Vagina (tissue), 2 donors: ENCODE measurements around the gene CCDC102A. TPM values are rescaled to one million over a fixed set of nuclear protein-coding genes. Genes with fewer than 3 reads are reported as not detected.

ENCODE experiments used
- DNase-seq, 2 donors: peaks; one replicate each; pipeline ENCODE4 v3.0.0-alpha.2; 2017; ENCODE audit errors: extremely low spot score in 2 of 2
- H3K27ac ChIP-seq: fragments of 200-600 bp; sonication (generic); one replicate; pipeline ENCODE4 v1.5.1; 2019
- H3K27me3 ChIP-seq: fragments of 200-600 bp; sonication (generic); one replicate; pipeline ENCODE4 v1.5.1; 2019
- H3K36me3 ChIP-seq, 2 donors: fragments of 200-600 bp; sonication (generic); one replicate each; pipeline ENCODE4 v1.5.1; 2017 to 2019
- H3K4me1 ChIP-seq: fragments of 200-600 bp; sonication (generic); one replicate; pipeline ENCODE4 v1.5.1; 2019
- H3K4me3 ChIP-seq, 2 donors: fragments of 200-600 bp; sonication (generic); 1 replicate in 1 of 2; 2 replicates in 1 of 2; pipeline ENCODE4 v1.5.1; 2016 to 2019
- H3K9me3 ChIP-seq: fragments of 200-600 bp; sonication (generic); one replicate; pipeline ENCODE4 v1.5.1; 2019
- CTCF ChIP-seq, 3 experiments: fragments of 450-650 bp in 2 of 3; fragments of 200-600 bp in 1 of 3; sonication (generic) in 1 of 3; IDR thresholded peaks; one replicate each; pipeline ENCODE4 v1.5.1; 2017 to 2019; ENCODE audit warnings: antibody characterized with exemption in 3 of 3, mild to moderate bottlenecking in 2 of 3, moderate library complexity in 2 of 3
- POLR2A ChIP-seq, 2 donors: fragments of 450-650 bp; IDR thresholded peaks; one replicate each; pipeline ENCODE4 v1.6.1; 2017; ENCODE audit warnings: antibody characterized with exemption in 2 of 2, mild to moderate bottlenecking in 2 of 2, moderate library complexity in 2 of 2
- POLR2AphosphoS5 ChIP-seq, 2 donors: sonication (generic); formaldehyde crosslinking; IDR thresholded peaks; one replicate each; pipeline ENCODE4 v1.9.0; 2017; ENCODE audit warnings: antibody characterized with exemption in 2 of 2, mild to moderate bottlenecking in 2 of 2, low read depth in 1 of 2; ENCODE audit not compliant: insufficient read depth in 1 of 2
- intact Hi-C: fragments of 100-400 bp; cut with DNase I; formaldehyde crosslinking; loops from one replicate; pipeline ENCODE4 v1.15.1; 2023
- total RNA-seq: library from RNA; depleted of rRNA; stranded (reverse); fragments of >200 nt; gene quantifications from one replicate; pipeline ENCODE4 v1.2.3, GENCODE V29; 2016

Gene CCDC102A
- total RNA-seq, 1 donor from 2014 or later, result 22.1 TPM

- no peak for DNase-seq
- Histone ChIP-seq H3K36me3 (no peaks in the 10 kb centered on the region), H3K27ac (no peak overlapping the region), H3K4me1 (peaks cover 7% of the 10 kb centered on the region), H3K9me3 (no peaks in the 10 kb centered on the region), H3K27me3 (no peaks in the 10 kb centered on the region), H3K4me3 (no peak overlapping the region)
- no peak for TF ChIP-seq CTCF (IDR thresholded peaks at IDR 0.05)
- TF ChIP-seq POLR2A (IDR thresholded peaks at IDR 0.05), result no peak
- no peak for TF ChIP-seq POLR2AphosphoS5 (IDR thresholded peaks at IDR 0.05; ENCODE audit: insufficient read depth in 1 of 2, low read depth in 1 of 2)
- intact Hi-C loops, result no loop called here
Measured at GRCh38 chr16:57525761-57526160, 10.6 kb downstream of the CCDC102A start.

- no peaks in the 10 kb centered on the region for H3K9me3 ChIP-seq
- no peaks in the 10 kb centered on the region for H3K4me1 ChIP-seq
- TF ChIP-seq POLR2AphosphoS5 (IDR thresholded peaks at IDR 0.05; ENCODE audit: insufficient read depth in 1 of 2, low read depth in 1 of 2), result no peak
- TF ChIP-seq POLR2A (IDR thresholded peaks at IDR 0.05), result no peak
- TF ChIP-seq CTCF (IDR thresholded peaks at IDR 0.05), result no peak
- H3K36me3 ChIP-seq, result peaks cover 0 to 7% of the 10 kb centered on the region in 2 donors
- no peaks in the 10 kb centered on the region for H3K27me3 ChIP-seq
- DNase-seq, result no peak
- intact Hi-C loops, result no loop called here
- H3K4me3 ChIP-seq, result no peak overlapping the region
- H3K27ac ChIP-seq, result no peak overlapping the region
Measured at GRCh38 chr16:57522960-57523359, 13.4 kb downstream of the CCDC102A start.

GRCh38 chr16:57519796-57520360 is 16.5 kb downstream of the CCDC102A start:
- TF ChIP-seq CTCF (IDR thresholded peaks at IDR 0.05), result peak; percentile 91 to 98 (median 95)
- peak in 1 of 2 donors; percentile 27 for TF ChIP-seq POLR2AphosphoS5 (IDR thresholded peaks at IDR 0.05; ENCODE audit: insufficient read depth in 1 of 2, low read depth in 1 of 2)
- TF ChIP-seq POLR2A (IDR thresholded peaks at IDR 0.05), result no peak
- H3K4me1 ChIP-seq, result peaks cover 5% of the 10 kb centered on the region
- H3K36me3 ChIP-seq, result peaks cover 0 to 14% of the 10 kb centered on the region in 2 donors
- H3K9me3 ChIP-seq, result no peaks in the 10 kb centered on the region
- no peak for DNase-seq
- H3K4me3 ChIP-seq, result no peak overlapping the region
- no peak overlapping the region for H3K27ac ChIP-seq
- H3K27me3 ChIP-seq, result no peaks in the 10 kb centered on the region
- intact Hi-C loops, result loop anchor here (5.0 to 10.0 kb wide), 3 partner anchors 38 to 95 kb away; partner anchors contain the start of gene POLR2C

GRCh38 chr16:57518922-57519321 is 17.4 kb downstream of the CCDC102A start:
- H3K36me3 ChIP-seq, result peaks cover 0 to 14% of the 10 kb centered on the region in 2 donors
- intact Hi-C loops, result loop anchor here (5.0 to 10.0 kb wide), 3 partner anchors 37 to 94 kb away; partner anchors contain the start of gene POLR2C

More at GRCh38 chr16:57518922-57519321, 17.4 kb downstream of the CCDC102A start:
- no peak overlapping the region for H3K4me3 ChIP-seq
- peaks cover 15% of the 10 kb centered on the region for H3K4me1 ChIP-seq
- no peak overlapping the region for H3K27ac ChIP-seq
- TF ChIP-seq CTCF (IDR thresholded peaks at IDR 0.05), result no peak
- no peak for TF ChIP-seq POLR2AphosphoS5 (IDR thresholded peaks at IDR 0.05; ENCODE audit: insufficient read depth in 1 of 2, low read depth in 1 of 2)
- TF ChIP-seq POLR2A (IDR thresholded peaks at IDR 0.05), result no peak
- no peaks in the 10 kb centered on the region for H3K27me3 ChIP-seq
- DNase-seq, result no peak
- H3K9me3 ChIP-seq, result no peaks in the 10 kb centered on the region
